Thoracic aorta (tissue), 2 donors: ENCODE data around the gene SLC6A9. TPM values are rescaled to one million over a fixed set of nuclear protein-coding genes. Genes with fewer than 3 reads are reported as not detected.
A peak's percentile ranks its signal among the peaks of the same experiment; 100 is the strongest.

Experiments
- ATAC-seq: fragments of 150-250 bp; one replicate; pipeline ENCODE4 v1.8.0; 2017; ENCODE audit warnings: low read depth; ENCODE audit not compliant: insufficient number of reproducible peaks, low FRiP score
- DNase-seq: peaks from one replicate; pipeline ENCODE4 v3.0.0-alpha.2; 2020; ENCODE audit warnings: low spot score
- H3K27ac ChIP-seq, 2 donors: fragments of 200-600 bp; sonication (generic); 1 replicate in 1 of 2; 2 replicates in 1 of 2; pipeline ENCODE4 v1.5.1; 2016; ENCODE audit warnings: mild to moderate bottlenecking in 2 of 2, moderate library complexity in 2 of 2
- H3K27me3 ChIP-seq: fragments of 200-600 bp; sonication (generic); replicated peaks from 2 replicates; pipeline ENCODE4 v1.6.0; 2016; ENCODE audit warnings: mild to moderate bottlenecking; ENCODE audit not compliant: insufficient read depth
- H3K36me3 ChIP-seq: fragments of 200-600 bp; sonication (generic); one replicate; pipeline ENCODE4 v1.5.1; 2016
- H3K4me1 ChIP-seq, 2 donors: fragments of 200-600 bp; sonication (generic); 1 replicate in 1 of 2; 2 replicates in 1 of 2; pipeline versions ENCODE4 v1.5.1 to v1.6.0; 2016; ENCODE audit warnings: low read depth in 2 of 2, mild to moderate bottlenecking in 1 of 2; ENCODE audit not compliant: control insufficient read depth in 1 of 2
- H3K4me3 ChIP-seq: fragments of 200-600 bp; sonication (generic); 2 replicates; pipeline ENCODE4 v1.5.1; 2016; ENCODE audit warnings: mild to moderate bottlenecking
- H3K9me3 ChIP-seq: fragments of 200-600 bp; sonication (generic); 2 replicates; pipeline ENCODE4 v1.5.1; 2016
- CTCF ChIP-seq: fragments of 200-600 bp; sonication (generic); IDR thresholded peaks from one replicate; pipeline ENCODE4 v1.5.1; 2019; ENCODE audit warnings: antibody characterized with exemption
- total RNA-seq, 2 donors: library from RNA; depleted of rRNA; stranded (reverse); fragments of >200 nt; gene quantifications; one replicate each; pipeline versions ENCODE4 v1.1.0 to v1.2.3, GENCODE V29; 2016

SLC6A9 gene
- total RNA-seq, 2 donors from 2014 or later, result 15.0 to 26.8 TPM

GRCh38 chr1:44074415-44074814 lies 43.2 kb upstream of the SLC6A9 start:
- ATAC-seq, result no peak
- Histone ChIP-seq H3K27ac (peak overlapping the region; percentile 34 to 65), H3K4me3 (no peak overlapping the region), H3K27me3 (no peaks in the 10 kb centered on the region), H3K4me1 (peaks cover 19 to 40% of the 10 kb centered on the region in 2 donors), H3K9me3 (no peaks in the 10 kb centered on the region), H3K36me3 (no peaks in the 10 kb centered on the region)
- no peak for DNase-seq
- TF ChIP-seq CTCF, result no peak

- Histone ChIP-seq H3K9me3 (no peaks in the 10 kb centered on the region), H3K4me3 (no peak overlapping the region), H3K36me3 (no peaks in the 10 kb centered on the region), H3K27ac (no peak overlapping the region), H3K4me1 (peaks cover 19 to 40% of the 10 kb centered on the region in 2 donors), H3K27me3 (no peaks in the 10 kb centered on the region)
- no peak for TF ChIP-seq CTCF
- ATAC-seq (no peak), DNase-seq (no peak)
These were observed 42.3 kb upstream of the SLC6A9 start for GRCh38 chr1:44073528-44073927.

DNA sequence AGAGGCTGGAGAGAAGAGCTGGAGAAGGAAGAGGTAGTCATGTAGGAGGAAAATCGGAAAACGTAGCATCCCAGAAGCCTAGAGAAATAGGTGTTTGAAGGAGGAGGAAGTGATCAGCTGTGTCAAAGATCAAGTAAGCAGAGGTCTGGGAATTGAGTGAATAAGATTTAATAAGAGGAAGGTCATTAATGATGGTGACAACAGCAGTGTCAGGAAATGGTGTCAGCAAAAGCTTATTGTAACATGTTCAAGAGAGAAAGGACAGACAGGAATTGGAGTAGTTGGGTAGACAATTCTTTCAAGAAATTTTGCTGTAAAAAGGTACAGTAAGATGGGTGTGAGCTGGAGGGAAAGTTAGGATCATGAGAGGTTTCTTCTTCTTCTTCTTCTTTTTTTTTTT lies 41.6 kb upstream of the SLC6A9 start:
- Histone ChIP-seq H3K36me3 (no peaks in the 10 kb centered on the region), H3K27me3 (no peaks in the 10 kb centered on the region), H3K27ac (no peak overlapping the region), H3K4me3 (no peak overlapping the region), H3K4me1 (peaks cover 19 to 40% of the 10 kb centered on the region in 2 donors), H3K9me3 (no peaks in the 10 kb centered on the region)
- DNase-seq (no peak), ATAC-seq (no peak)
- no peak for TF ChIP-seq CTCF

DNA sequence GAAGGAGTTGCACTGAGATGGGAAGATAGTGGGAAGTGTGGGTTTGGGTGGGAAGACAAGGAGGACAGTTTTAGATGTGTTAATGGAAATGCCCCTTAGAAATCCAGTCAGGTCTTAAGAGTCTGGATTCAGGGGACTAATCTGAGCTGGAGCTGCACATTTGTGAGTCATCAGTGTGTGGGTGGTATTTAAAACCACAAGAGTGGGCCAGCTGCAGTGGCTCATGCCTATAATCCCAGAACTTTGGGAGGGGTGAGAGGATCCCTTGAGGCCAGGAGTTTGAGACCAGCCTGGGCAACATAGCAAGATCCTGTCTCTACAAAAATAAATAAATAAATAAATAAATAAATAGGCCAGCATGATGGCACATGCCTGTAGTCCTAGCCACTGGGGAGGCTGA lies 40.9 kb upstream of the SLC6A9 start:
- Histone ChIP-seq H3K9me3 (no peaks in the 10 kb centered on the region), H3K4me3 (no peak overlapping the region), H3K4me1 (peaks cover 19 to 40% of the 10 kb centered on the region in 2 donors), H3K27me3 (no peaks in the 10 kb centered on the region), H3K36me3 (no peaks in the 10 kb centered on the region), H3K27ac (no peak overlapping the region)
- DNase-seq (no peak), ATAC-seq (no peak)
- TF ChIP-seq CTCF, result no peak

DNA sequence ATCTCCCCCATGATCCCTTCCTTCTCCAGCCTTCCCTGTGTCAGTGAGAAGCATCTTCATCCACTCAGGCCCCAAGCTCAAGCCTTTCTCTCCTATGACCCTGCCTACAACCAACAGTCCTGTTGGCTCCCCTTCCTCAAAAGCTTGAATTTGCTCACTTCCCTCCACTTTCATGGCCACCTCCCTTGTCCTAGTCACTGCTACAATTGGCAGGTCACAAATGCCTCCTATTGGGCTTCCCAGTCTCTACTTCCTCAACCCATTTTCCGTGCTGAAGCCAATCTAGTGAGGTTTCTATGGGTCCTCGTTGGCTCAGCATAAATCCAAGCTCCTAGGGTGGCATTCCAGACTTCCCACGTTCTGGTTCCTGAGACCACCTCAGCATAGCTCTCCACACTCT lies 40.2 kb upstream of the SLC6A9 start:
- no peak for ATAC-seq
- H3K9me3 ChIP-seq, result no peaks in the 10 kb centered on the region
- no peak overlapping the region for H3K4me3 ChIP-seq
- peaks cover 19 to 40% of the 10 kb centered on the region in 2 donors for H3K4me1 ChIP-seq
- no peak for TF ChIP-seq CTCF
- DNase-seq, result no peak
- H3K27ac ChIP-seq, result no peak overlapping the region
- H3K36me3 ChIP-seq, result no peaks in the 10 kb centered on the region
- H3K27me3 ChIP-seq, result no peaks in the 10 kb centered on the region
